HepG2 (cell line): ENCODE measurements around the gene FAIM. TPM values are rescaled to one million over a fixed set of nuclear protein-coding genes. Genes with fewer than 3 reads are reported as not detected.

Experiments used
- ATAC-seq: fragments of 200-7000 bp; cut with Tn5 transposase; 3 replicates; pipeline ENCODE4 v1.9.1; 2020; ENCODE audit warnings: mild to moderate bottlenecking, moderate library complexity
- BruUV-seq: library from RNA; stranded (reverse); fragments of 400-500 nt; replicated peaks from 2 replicates; lab custom pipeline; 2021; lab: Mats Ljungman, UMichigan
- CTCF ChIA-PET: fragments of 300-600 bp; formaldehyde crosslinking; extraction: SDS; loops from one replicate; lab custom pipeline; 2021; ENCODE audit warnings: low total read pairs, inconsistent platforms, low intra/inter-chr PET ratio; lab: Yijun Ruan, JAX
- POLR2A ChIA-PET: fragments of 350-600 bp; sonication (Branson Sonifier 250); formaldehyde crosslinking; loops from one replicate; lab custom pipeline; 2020; ENCODE audit warnings: antibody characterized with exemption, inconsistent platforms; lab: Yijun Ruan, JAX
- DNase-seq: peaks from one replicate; pipeline ENCODE4 v3.0.0-alpha.2; 2015; ENCODE audit warnings: low spot score
- FAIRE-seq: peaks from 3 replicates; lab custom pipeline; 2011; peaks lifted over from hg19 to GRCh38; lab: Jason Lieb, UNC
- H2AFZ ChIP-seq: one replicate; pipeline ENCODE4 v1.6.1; 2011; ENCODE audit warnings: low read length, inconsistent platforms
- H3K27ac ChIP-seq: fragments of 300-600 bp; 3 replicates; pipeline ENCODE4 v1.8.0; 2011; ENCODE audit warnings: mixed run types, mild to moderate bottlenecking, mixed read lengths, low read length, inconsistent platforms; ENCODE audit not compliant: insufficient read depth; ENCODE audit errors: extremely low read length
- H3K27me3 ChIP-seq, 2 experiments: fragments of 200-600 bp in 1 of 2; 2 replicates in 1 of 2; 3 replicates in 1 of 2; pipeline versions ENCODE4 v1.6.0 to v1.8.0; 2011; ENCODE audit warnings: low read length in 2 of 2, mild to moderate bottlenecking in 2 of 2, moderate library complexity in 2 of 2, inconsistent platforms in 1 of 2; ENCODE audit not compliant: insufficient read depth in 2 of 2, control insufficient read depth in 1 of 2
- H3K36me3 ChIP-seq, 2 experiments: fragments of 200-600 bp in 1 of 2; replicated peaks in 1 of 2; 2 replicates in 1 of 2; 3 replicates in 1 of 2; pipeline versions ENCODE4 v1.5.1 to v1.8.0; 2011; ENCODE audit warnings: low read length in 2 of 2, inconsistent platforms in 1 of 2; ENCODE audit not compliant: insufficient read depth in 2 of 2, control insufficient read depth in 1 of 2
- H3K4me1 ChIP-seq: 2 replicates; pipeline ENCODE4 v1.5.1; 2012; ENCODE audit warnings: low read length, inconsistent platforms; ENCODE audit not compliant: insufficient read depth
- H3K4me2 ChIP-seq: 2 replicates; pipeline ENCODE4 v1.6.0; 2011; ENCODE audit warnings: low read depth, low read length, inconsistent platforms
- H3K4me3 ChIP-seq, 3 experiments: fragments of 200-600 bp in 1 of 3; sonication (generic), shearing (Covaris generic) in 1 of 3; replicated peaks in 1 of 3; 2 replicates each; pipeline ENCODE4 v1.5.1; 2011 to 2016; ENCODE audit warnings: low read length in 3 of 3, inconsistent platforms in 2 of 3, low read depth in 2 of 3, mild to moderate bottlenecking in 2 of 3, control low read depth in 1 of 3, mixed read lengths in 1 of 3; ENCODE audit not compliant: insufficient read depth in 1 of 3
- H3K79me2 ChIP-seq: one replicate; pipeline ENCODE4 v1.6.1; 2011; ENCODE audit warnings: low read length, inconsistent platforms; ENCODE audit not compliant: insufficient read depth
- H3K9ac ChIP-seq: 2 replicates; pipeline ENCODE4 v1.6.0; 2011; ENCODE audit warnings: mild to moderate bottlenecking, low read depth, low read length, inconsistent platforms; ENCODE audit not compliant: insufficient read depth
- H3K9me3 ChIP-seq: 2 replicates; pipeline ENCODE4 v1.5.1; 2012; ENCODE audit warnings: mild to moderate bottlenecking, low read length
- H4K20me1 ChIP-seq: 2 replicates; pipeline ENCODE4 v1.6.0; 2011; ENCODE audit warnings: inconsistent platforms, mild to moderate bottlenecking, low read length, moderate library complexity; ENCODE audit not compliant: insufficient read depth
- CERS6 ChIP-seq: sonication (generic); formaldehyde crosslinking; IDR thresholded peaks from 2 replicates; pipeline ENCODE4 v1.5.0; 2020; ENCODE audit warnings: missing genetic modification reagents
- FOXO1 ChIP-seq: sonication (generic); formaldehyde crosslinking; IDR thresholded peaks from 2 replicates; pipeline ENCODE4 v1.4.0; 2020; ENCODE audit warnings: missing genetic modification reagents
- MAFF ChIP-seq: IDR thresholded peaks from 2 replicates; pipeline ENCODE4 v1.6.1; 2011; ENCODE audit warnings: low read depth, low read length, improper control_type of control experiment
- NFYB ChIP-seq: sonication (generic); formaldehyde crosslinking; IDR thresholded peaks from 2 replicates; pipeline ENCODE4 v1.4.0; 2020; ENCODE audit warnings: missing genetic modification reagents
- RFX5 ChIP-seq: IDR thresholded peaks from 2 replicates; pipeline ENCODE4 v1.6.1; 2011; ENCODE audit warnings: low read depth, low read length, improper control_type of control experiment
- SATB2 ChIP-seq: sonication (generic); formaldehyde crosslinking; IDR thresholded peaks from 2 replicates; pipeline ENCODE4 v1.5.0; 2020; ENCODE audit warnings: missing genetic modification reagents
- ZNF547 ChIP-seq: sonication (generic); formaldehyde crosslinking; IDR thresholded peaks from 2 replicates; pipeline ENCODE4 v1.5.1; 2020; ENCODE audit warnings: mild to moderate bottlenecking, missing genetic modification reagents
- WGBS: methylation state at CpG from one replicate; pipeline ENCODE4 v1.1.6; 2017; ENCODE audit warnings: low lambda C conversion rate; 5-methylcytosine and 5-hydroxymethylcytosine counted together
- in situ Hi-C: cut with HindIII; loops from 2 replicates; pipeline ENCODE4 v1.10.0; 2017; ENCODE audit warnings: low pct_unique_long_range_greater_than_20kb; ENCODE audit not compliant: extremely low pct_ligation_motif_present
- intact Hi-C: fragments of 100-400 bp; cut with micrococcal nuclease; formaldehyde crosslinking; loops from one replicate; pipeline ENCODE4 v1.10.0; 2022; ENCODE audit not compliant: unreplicated experiment
- polyA plus RNA-seq, 8 experiments: library from polyadenylated mRNA; depleted of rRNA in 3 of 8; stranded (reverse) in 7 of 8; unstranded in 1 of 8; fragments of >200 nt; fragmentation: Illumina TruSeq in 4 of 8; extraction: Trizol in 4 of 8; gene quantifications; 2 replicates each; pipeline versions ENCODE4 v1.2.1 to v1.2.3, GENCODE V29; 2011 to 2016; ENCODE audit warnings: low read depth in 4 of 8, missing spikeins in 1 of 8, mixed read lengths in 1 of 8; ENCODE audit not compliant: insufficient read depth in 1 of 8
- total RNA-seq, 5 experiments: library from RNA; depleted of rRNA; stranded (reverse); fragments of >200 nt; fragmentation: Illumina TruSeq; extraction: Trizol; gene quantifications; 2 replicates each; pipeline ENCODE4 v1.2.3, GENCODE V29; 2016; ENCODE audit warnings: low read depth in 1 of 5
- TF ChIP-seq, protein P1 (sequence below): sonication (generic); formaldehyde crosslinking; IDR thresholded peaks from 2 replicates; pipeline ENCODE4 v1.5.0; 2020; ENCODE audit warnings: mild to moderate bottlenecking, missing genetic modification reagents, moderate library complexity
- TF ChIP-seq, protein P2 (sequence below): sonication (generic); formaldehyde crosslinking; IDR thresholded peaks from 2 replicates; pipeline ENCODE4 v1.4.0; 2020; ENCODE audit warnings: mild to moderate bottlenecking, missing genetic modification reagents
- TF ChIP-seq, protein P3 (sequence below): sonication (generic); formaldehyde crosslinking; IDR thresholded peaks from 2 replicates; pipeline ENCODE4 v1.4.0; 2020; ENCODE audit warnings: missing genetic modification reagents

Gene FAIM
- total and polyA plus RNA-seq, 2 of the 13 experiments (the other 11 are each of a cell fraction or from before 2014, with no cell fraction given): 4.3 to 25.8 TPM

- H3K9ac ChIP-seq: no peak overlapping the region
- H4K20me1 ChIP-seq: no peaks in the 10 kb centered on the region
- intact Hi-C loops: no loop called here
- no peak for DNase-seq
- no peak overlapping the region for H3K4me3 ChIP-seq
- CTCF ChIA-PET: no interaction called here
- no peak overlapping the region for H2AFZ ChIP-seq
- H3K27ac ChIP-seq: no peak overlapping the region
- no peak for FAIRE-seq
- ATAC-seq: no peak
- BruUV-seq: no TSS peak
- H3K9me3 ChIP-seq: peaks cover 12% of the 10 kb centered on the region
- no peak overlapping the region for H3K4me2 ChIP-seq
- POLR2A ChIA-PET: no interaction called here
- no peaks in the 10 kb centered on the region for H3K79me2 ChIP-seq
- peaks cover 21% of the 10 kb centered on the region for H3K4me1 ChIP-seq
- no peaks in the 10 kb centered on the region; a peak in 1 of 5 replicates for H3K27me3 ChIP-seq
- WGBS: 100% methylated on average over 3 of the region's 3 CpGs
- in situ Hi-C loops: loop anchor here (5.0 to 10.0 kb wide), 2 partner anchors 86 to 319 kb away; no protein-coding TSS in a partner anchor
- no peaks in the 10 kb centered on the region for H3K36me3 ChIP-seq
- TF ChIP-seq SATB2 (CRISPR knock-in tag) (no peak), FOXO1 (CRISPR knock-in tag) (no peak), ZNF547 (no peak), RFX5 (no peak), MAFF (no peak), CERS6 (CRISPR knock-in tag) (no peak), NFYB (CRISPR knock-in tag) (no peak)
- TF ChIP-seq, protein P1, sequence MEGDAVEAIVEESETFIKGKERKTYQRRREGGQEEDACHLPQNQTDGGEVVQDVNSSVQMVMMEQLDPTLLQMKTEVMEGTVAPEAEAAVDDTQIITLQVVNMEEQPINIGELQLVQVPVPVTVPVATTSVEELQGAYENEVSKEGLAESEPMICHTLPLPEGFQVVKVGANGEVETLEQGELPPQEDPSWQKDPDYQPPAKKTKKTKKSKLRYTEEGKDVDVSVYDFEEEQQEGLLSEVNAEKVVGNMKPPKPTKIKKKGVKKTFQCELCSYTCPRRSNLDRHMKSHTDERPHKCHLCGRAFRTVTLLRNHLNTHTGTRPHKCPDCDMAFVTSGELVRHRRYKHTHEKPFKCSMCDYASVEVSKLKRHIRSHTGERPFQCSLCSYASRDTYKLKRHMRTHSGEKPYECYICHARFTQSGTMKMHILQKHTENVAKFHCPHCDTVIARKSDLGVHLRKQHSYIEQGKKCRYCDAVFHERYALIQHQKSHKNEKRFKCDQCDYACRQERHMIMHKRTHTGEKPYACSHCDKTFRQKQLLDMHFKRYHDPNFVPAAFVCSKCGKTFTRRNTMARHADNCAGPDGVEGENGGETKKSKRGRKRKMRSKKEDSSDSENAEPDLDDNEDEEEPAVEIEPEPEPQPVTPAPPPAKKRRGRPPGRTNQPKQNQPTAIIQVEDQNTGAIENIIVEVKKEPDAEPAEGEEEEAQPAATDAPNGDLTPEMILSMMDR: no peak
- TF ChIP-seq, protein P2, sequence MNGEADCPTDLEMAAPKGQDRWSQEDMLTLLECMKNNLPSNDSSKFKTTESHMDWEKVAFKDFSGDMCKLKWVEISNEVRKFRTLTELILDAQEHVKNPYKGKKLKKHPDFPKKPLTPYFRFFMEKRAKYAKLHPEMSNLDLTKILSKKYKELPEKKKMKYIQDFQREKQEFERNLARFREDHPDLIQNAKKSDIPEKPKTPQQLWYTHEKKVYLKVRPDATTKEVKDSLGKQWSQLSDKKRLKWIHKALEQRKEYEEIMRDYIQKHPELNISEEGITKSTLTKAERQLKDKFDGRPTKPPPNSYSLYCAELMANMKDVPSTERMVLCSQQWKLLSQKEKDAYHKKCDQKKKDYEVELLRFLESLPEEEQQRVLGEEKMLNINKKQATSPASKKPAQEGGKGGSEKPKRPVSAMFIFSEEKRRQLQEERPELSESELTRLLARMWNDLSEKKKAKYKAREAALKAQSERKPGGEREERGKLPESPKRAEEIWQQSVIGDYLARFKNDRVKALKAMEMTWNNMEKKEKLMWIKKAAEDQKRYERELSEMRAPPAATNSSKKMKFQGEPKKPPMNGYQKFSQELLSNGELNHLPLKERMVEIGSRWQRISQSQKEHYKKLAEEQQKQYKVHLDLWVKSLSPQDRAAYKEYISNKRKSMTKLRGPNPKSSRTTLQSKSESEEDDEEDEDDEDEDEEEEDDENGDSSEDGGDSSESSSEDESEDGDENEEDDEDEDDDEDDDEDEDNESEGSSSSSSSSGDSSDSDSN (CRISPR knock-in tag): no peak
- TF ChIP-seq, protein P3, sequence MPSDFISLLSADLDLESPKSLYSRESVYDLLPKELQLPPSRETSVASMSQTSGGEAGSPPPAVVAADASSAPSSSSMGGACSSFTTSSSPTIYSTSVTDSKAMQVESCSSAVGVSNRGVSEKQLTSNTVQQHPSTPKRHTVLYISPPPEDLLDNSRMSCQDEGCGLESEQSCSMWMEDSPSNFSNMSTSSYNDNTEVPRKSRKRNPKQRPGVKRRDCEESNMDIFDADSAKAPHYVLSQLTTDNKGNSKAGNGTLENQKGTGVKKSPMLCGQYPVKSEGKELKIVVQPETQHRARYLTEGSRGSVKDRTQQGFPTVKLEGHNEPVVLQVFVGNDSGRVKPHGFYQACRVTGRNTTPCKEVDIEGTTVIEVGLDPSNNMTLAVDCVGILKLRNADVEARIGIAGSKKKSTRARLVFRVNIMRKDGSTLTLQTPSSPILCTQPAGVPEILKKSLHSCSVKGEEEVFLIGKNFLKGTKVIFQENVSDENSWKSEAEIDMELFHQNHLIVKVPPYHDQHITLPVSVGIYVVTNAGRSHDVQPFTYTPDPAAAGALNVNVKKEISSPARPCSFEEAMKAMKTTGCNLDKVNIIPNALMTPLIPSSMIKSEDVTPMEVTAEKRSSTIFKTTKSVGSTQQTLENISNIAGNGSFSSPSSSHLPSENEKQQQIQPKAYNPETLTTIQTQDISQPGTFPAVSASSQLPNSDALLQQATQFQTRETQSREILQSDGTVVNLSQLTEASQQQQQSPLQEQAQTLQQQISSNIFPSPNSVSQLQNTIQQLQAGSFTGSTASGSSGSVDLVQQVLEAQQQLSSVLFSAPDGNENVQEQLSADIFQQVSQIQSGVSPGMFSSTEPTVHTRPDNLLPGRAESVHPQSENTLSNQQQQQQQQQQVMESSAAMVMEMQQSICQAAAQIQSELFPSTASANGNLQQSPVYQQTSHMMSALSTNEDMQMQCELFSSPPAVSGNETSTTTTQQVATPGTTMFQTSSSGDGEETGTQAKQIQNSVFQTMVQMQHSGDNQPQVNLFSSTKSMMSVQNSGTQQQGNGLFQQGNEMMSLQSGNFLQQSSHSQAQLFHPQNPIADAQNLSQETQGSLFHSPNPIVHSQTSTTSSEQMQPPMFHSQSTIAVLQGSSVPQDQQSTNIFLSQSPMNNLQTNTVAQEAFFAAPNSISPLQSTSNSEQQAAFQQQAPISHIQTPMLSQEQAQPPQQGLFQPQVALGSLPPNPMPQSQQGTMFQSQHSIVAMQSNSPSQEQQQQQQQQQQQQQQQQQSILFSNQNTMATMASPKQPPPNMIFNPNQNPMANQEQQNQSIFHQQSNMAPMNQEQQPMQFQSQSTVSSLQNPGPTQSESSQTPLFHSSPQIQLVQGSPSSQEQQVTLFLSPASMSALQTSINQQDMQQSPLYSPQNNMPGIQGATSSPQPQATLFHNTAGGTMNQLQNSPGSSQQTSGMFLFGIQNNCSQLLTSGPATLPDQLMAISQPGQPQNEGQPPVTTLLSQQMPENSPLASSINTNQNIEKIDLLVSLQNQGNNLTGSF (CRISPR knock-in tag): no peak
Measured at GRCh38 chr3:138598534-138598933, 10.0 kb upstream of the FAIM start.
